B cell (primary cell): ENCODE data around the gene JMJD1C. TPM values are rescaled to one million over a fixed set of nuclear protein-coding genes. Genes with fewer than 3 reads are reported as not detected.

Experiments used
- ATAC-seq: fragments of 200-7000 bp; cut with Tn5 transposase; one replicate; pipeline ENCODE4 v1.10.0; 2021; ENCODE audit warnings: low read depth, mild to moderate bottlenecking, moderate number of reproducible peaks, moderate library complexity
- CTCF ChIA-PET: fragments of 350-600 bp; sonication (Branson Sonifier 250); formaldehyde crosslinking; loops from one replicate; lab custom pipeline; 2021; ENCODE audit warnings: antibody characterized with exemption, inconsistent platforms; lab: Charles Lee
- POLR2A ChIA-PET: fragments of 350-600 bp; sonication (Branson Sonifier 250); formaldehyde crosslinking; loops from one replicate; lab custom pipeline; 2021; ENCODE audit warnings: antibody characterized with exemption; lab: Charles Lee
- DNase-seq: peaks from one replicate; pipeline ENCODE4 v3.0.0; 2013
- H2AFZ ChIP-seq: 2 replicates; pipeline ENCODE4 v1.6.1; 2012; ENCODE audit warnings: mild to moderate bottlenecking, low read depth, low read length; ENCODE audit not compliant: insufficient read depth, poor library complexity, severe bottlenecking
- H3K27ac ChIP-seq, 2 donors: 1 replicate in 1 of 2; 2 replicates in 1 of 2; pipeline ENCODE4 v1.5.1; 2012 to 2013; ENCODE audit warnings: low read length in 2 of 2, mild to moderate bottlenecking in 2 of 2, moderate library complexity in 1 of 2
- H3K27me3 ChIP-seq, 4 experiments: fragments of 200-600 bp in 1 of 4; sonication (generic) in 1 of 4; replicated peaks in 1 of 4; 1 replicate in 2 of 4; 2 replicates in 2 of 4; pipeline versions ENCODE4 v1.6.1 to v1.7.0; 2013 to 2016; ENCODE audit warnings: low read length in 3 of 4, mild to moderate bottlenecking in 2 of 4, mixed read lengths in 1 of 4, moderate library complexity in 1 of 4; ENCODE audit not compliant: insufficient read depth in 4 of 4, control insufficient read depth in 3 of 4; ENCODE audit errors: control extremely low read depth in 1 of 4
- H3K36me3 ChIP-seq, 2 experiments: replicated peaks in 1 of 2; 1 replicate in 1 of 2; 2 replicates in 1 of 2; pipeline versions ENCODE4 v1.6.1 to v1.7.1; 2013; ENCODE audit warnings: low read length in 1 of 2; ENCODE audit not compliant: insufficient read depth in 2 of 2, control insufficient read depth in 1 of 2; ENCODE audit errors: control extremely low read depth in 1 of 2, extremely low read depth in 1 of 2
- H3K4me1 ChIP-seq, 2 donors: fragments of 200-600 bp in 1 of 2; sonication (generic) in 1 of 2; 1 replicate in 1 of 2; 2 replicates in 1 of 2; pipeline versions ENCODE4 v1.5.1 to v1.6.1; 2013 to 2017; ENCODE audit warnings: low read length in 2 of 2; ENCODE audit not compliant: control insufficient read depth in 2 of 2, insufficient read depth in 2 of 2
- H3K4me2 ChIP-seq: replicated peaks from 2 replicates; pipeline ENCODE3; 2012; ENCODE audit warnings: mild to moderate bottlenecking, low read depth, low read length; ENCODE audit not compliant: poor library complexity, severe bottlenecking
- H3K4me3 ChIP-seq, 5 experiments: fragments of 200-600 bp in 1 of 5; sonication (generic) in 1 of 5; 1 replicate in 3 of 5; 2 replicates in 2 of 5; pipeline versions ENCODE4 v1.5.1 to v1.7.0; 2011 to 2016; ENCODE audit warnings: low read length in 4 of 5, mild to moderate bottlenecking in 4 of 5, low read depth in 2 of 5, control low read depth in 1 of 5, moderate library complexity in 1 of 5; ENCODE audit not compliant: insufficient read depth in 1 of 5; ENCODE audit errors: control extremely low read depth in 1 of 5, extremely low read depth in 1 of 5
- H3K79me2 ChIP-seq: fragments of 200-600 bp; sonication (generic); one replicate; pipeline ENCODE4 v1.6.0; 2016; ENCODE audit warnings: low read length; ENCODE audit not compliant: control insufficient read depth, insufficient read depth
- H3K9ac ChIP-seq: fragments of 200-600 bp; sonication (generic); 2 replicates; pipeline ENCODE4 v1.6.1; 2017; ENCODE audit warnings: mild to moderate bottlenecking, low read length, moderate library complexity
- H3K9me3 ChIP-seq, 3 donors: one replicate each; pipeline versions ENCODE4 v1.6.1 to v1.7.1; 2013; ENCODE audit warnings: low read length in 2 of 3; ENCODE audit not compliant: control insufficient read depth in 2 of 3, insufficient read depth in 1 of 3; ENCODE audit errors: control extremely low read depth in 1 of 3
- H4K20me1 ChIP-seq: 2 replicates; pipeline ENCODE4 v1.6.0; 2012; ENCODE audit warnings: mild to moderate bottlenecking, low read length; ENCODE audit not compliant: insufficient read depth, control insufficient read depth, poor library complexity, severe bottlenecking
- H3K27ac Mint-ChIP-seq: one replicate; pipeline ENCODE4 v1.8.0; 2021; ENCODE audit warnings: mixed read lengths
- H3K27me3 Mint-ChIP-seq: one replicate; pipeline ENCODE4 v1.8.0; 2021; ENCODE audit warnings: mixed read lengths
- H3K4me1 Mint-ChIP-seq: one replicate; pipeline ENCODE4 v1.8.0; 2021; ENCODE audit warnings: mixed read lengths
- H3K4me3 Mint-ChIP-seq: one replicate; pipeline ENCODE4 v1.8.0; 2021; ENCODE audit warnings: mixed read lengths
- H3K9me3 Mint-ChIP-seq: one replicate; pipeline ENCODE4 v1.8.0; 2022; ENCODE audit warnings: mixed read lengths; ENCODE audit not compliant: insufficient read depth
- EZH2 ChIP-seq: IDR thresholded peaks from 2 replicates; pipeline ENCODE4 v1.6.1; 2012; ENCODE audit warnings: borderline replicate concordance, low read depth, mild to moderate bottlenecking, moderate library complexity, low read length; ENCODE audit not compliant: insufficient read depth, poor library complexity, severe bottlenecking
- WGBS: methylation state at CpG from one replicate; pipeline ENCODE4 v1.1.5; 2013; ENCODE audit warnings: missing lambda C conversion rate; ENCODE audit not compliant: insufficient coverage; 5-methylcytosine and 5-hydroxymethylcytosine counted together
- intact Hi-C: fragments of 100-400 bp; cut with micrococcal nuclease; formaldehyde crosslinking; loops from one replicate; pipeline ENCODE4 v1.10.0; 2022
- polyA plus RNA-seq: library from polyadenylated mRNA; depleted of rRNA; stranded (reverse); fragments of >200 nt; gene quantifications from 2 replicates; pipeline ENCODE4 v1.2.3, GENCODE V29; 2012
- total RNA-seq, 2 donors: library from RNA; stranded (reverse); fragments of 120-200 nt in 1 of 2; gene quantifications; 1 replicate in 1 of 2; 2 replicates in 1 of 2; pipeline versions ENCODE4 v1.2.3 to v1.2.4, GENCODE V29; 2013 to 2022
- TF ChIP-seq, protein P1 (sequence below): fragments of 200-600 bp; IDR thresholded peaks from one replicate; pipeline ENCODE4 v1.8.0; 2022; ENCODE audit warnings: antibody characterized with exemption, mild to moderate bottlenecking

The JMJD1C gene
- total and polyA plus RNA-seq, 2 donors (not counting 1 experiment from before 2014, with no cell fraction given) = 81.8 to 235 TPM

DNA sequence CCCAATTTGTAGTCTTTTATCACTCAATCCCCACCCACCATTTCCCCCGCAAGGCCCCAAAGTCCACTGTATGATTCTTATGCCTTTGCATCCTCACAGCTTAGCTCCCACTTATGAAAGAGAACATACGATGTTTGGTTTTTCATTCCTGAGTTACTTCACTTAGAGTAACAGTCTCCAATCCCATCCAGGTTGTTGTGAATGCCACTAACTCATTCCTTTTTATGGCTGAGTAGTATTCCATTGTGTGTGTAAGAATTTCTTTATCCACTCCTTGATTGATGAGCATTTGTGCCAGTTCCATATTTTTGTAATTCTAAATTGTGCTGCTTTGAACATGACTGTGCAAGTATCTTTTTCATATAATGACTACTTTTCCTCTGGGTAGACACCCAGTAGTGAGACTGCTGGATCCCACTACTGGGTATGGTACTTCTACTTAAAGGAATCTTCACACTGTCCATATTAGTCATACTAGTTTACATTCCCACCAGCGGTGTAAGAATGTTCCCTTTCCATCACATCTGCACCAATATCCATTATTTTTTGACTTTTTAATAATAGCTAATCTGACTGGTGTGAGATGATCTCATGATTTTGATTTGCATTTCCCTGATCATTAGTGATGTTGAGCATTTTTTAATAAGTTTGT lies 152.6 kb downstream of the JMJD1C start:
- H3K27ac Mint-ChIP-seq = no peak overlapping the region
- intact Hi-C loops = no loop called here
- H3K9me3 Mint-ChIP-seq = peaks cover 6% of the 10 kb centered on the region

DNA sequence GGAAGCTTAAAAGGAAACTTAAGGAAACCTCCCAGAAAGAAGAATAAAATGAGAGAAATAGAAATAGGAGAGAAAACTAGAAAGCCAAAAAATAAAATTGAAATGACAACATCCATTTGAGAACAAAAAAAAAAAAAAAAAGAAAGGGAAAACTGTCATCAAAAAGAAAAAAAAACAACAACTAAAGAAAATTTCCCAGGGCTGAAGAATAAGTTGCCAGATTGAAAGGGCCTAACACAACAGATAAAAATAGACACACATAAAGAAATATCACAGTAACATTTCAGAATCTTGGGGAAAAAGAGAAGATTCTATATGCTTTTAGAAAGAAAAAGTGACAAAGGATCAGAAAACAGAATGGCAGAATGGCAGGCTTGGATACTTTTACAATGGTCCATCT lies 157.1 kb downstream of the JMJD1C start:
- intact Hi-C loops = no loop called here
- Histone ChIP-seq H3K4me1 (no peaks in the 10 kb centered on the region), H3K9me3 (no peaks in the 10 kb centered on the region), H3K9ac (no peak overlapping the region), H3K4me3 (no peak overlapping the region), H3K27me3 (no peaks in the 10 kb centered on the region), H3K36me3 (no peaks in the 10 kb centered on the region), H3K4me2 (no peak overlapping the region), H3K27ac (no peak overlapping the region), H2AFZ (no peak overlapping the region), H3K79me2 (peaks cover 40% of the 10 kb centered on the region), H4K20me1 (no peaks in the 10 kb centered on the region)
- ChIA-PET CTCF (interaction anchor here (0.7 kb wide), 1 partner anchor 92 kb away, joined by 4 read pairs; no protein-coding TSS in a partner anchor), POLR2A (no interaction called here)
- H3K4me1 Mint-ChIP-seq = peaks cover 1% of the 10 kb centered on the region
- ATAC-seq (no peak), DNase-seq (no peak)
- H3K27me3 Mint-ChIP-seq = no peaks in the 10 kb centered on the region
- peaks cover 6% of the 10 kb centered on the region for H3K9me3 Mint-ChIP-seq
- no peak for TF ChIP-seq EZH2
- TF ChIP-seq, protein P1, sequence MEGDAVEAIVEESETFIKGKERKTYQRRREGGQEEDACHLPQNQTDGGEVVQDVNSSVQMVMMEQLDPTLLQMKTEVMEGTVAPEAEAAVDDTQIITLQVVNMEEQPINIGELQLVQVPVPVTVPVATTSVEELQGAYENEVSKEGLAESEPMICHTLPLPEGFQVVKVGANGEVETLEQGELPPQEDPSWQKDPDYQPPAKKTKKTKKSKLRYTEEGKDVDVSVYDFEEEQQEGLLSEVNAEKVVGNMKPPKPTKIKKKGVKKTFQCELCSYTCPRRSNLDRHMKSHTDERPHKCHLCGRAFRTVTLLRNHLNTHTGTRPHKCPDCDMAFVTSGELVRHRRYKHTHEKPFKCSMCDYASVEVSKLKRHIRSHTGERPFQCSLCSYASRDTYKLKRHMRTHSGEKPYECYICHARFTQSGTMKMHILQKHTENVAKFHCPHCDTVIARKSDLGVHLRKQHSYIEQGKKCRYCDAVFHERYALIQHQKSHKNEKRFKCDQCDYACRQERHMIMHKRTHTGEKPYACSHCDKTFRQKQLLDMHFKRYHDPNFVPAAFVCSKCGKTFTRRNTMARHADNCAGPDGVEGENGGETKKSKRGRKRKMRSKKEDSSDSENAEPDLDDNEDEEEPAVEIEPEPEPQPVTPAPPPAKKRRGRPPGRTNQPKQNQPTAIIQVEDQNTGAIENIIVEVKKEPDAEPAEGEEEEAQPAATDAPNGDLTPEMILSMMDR = no peak
- H3K27ac Mint-ChIP-seq = no peak overlapping the region
- no peak overlapping the region for H3K4me3 Mint-ChIP-seq

More for the DNA sequence above, 152.6 kb downstream of the JMJD1C start:
- no peaks in the 10 kb centered on the region for H3K27me3 Mint-ChIP-seq
- ATAC-seq = no peak
- H4K20me1 ChIP-seq = no peaks in the 10 kb centered on the region
- no peak for DNase-seq
- H3K27ac ChIP-seq = no peak overlapping the region
- H3K9me3 ChIP-seq = no peaks in the 10 kb centered on the region
- H3K4me1 Mint-ChIP-seq = peaks cover 1% of the 10 kb centered on the region
- TF ChIP-seq, protein P1 = no peak
- TF ChIP-seq EZH2 = no peak
- peaks cover 9% of the 10 kb centered on the region for H3K79me2 ChIP-seq
- no peak overlapping the region for H3K4me3 ChIP-seq
- WGBS = 100% methylated on average over 1 of the region's 3 CpGs
- no peaks in the 10 kb centered on the region for H3K4me1 ChIP-seq
- H3K36me3 ChIP-seq = no peaks in the 10 kb centered on the region
- ChIA-PET CTCF (no interaction called here), POLR2A (no interaction called here)
- H2AFZ ChIP-seq = no peak overlapping the region
- no peak overlapping the region for H3K4me2 ChIP-seq
- H3K4me3 Mint-ChIP-seq = no peak overlapping the region
- H3K27me3 ChIP-seq = no peaks in the 10 kb centered on the region
- no peak overlapping the region for H3K9ac ChIP-seq
